ENCODE measurements around the gene CCDC150. TPM values are rescaled to one million over a fixed set of nuclear protein-coding genes. Genes with fewer than 3 reads are reported as not detected.
A peak's percentile ranks its signal among the peaks of the same experiment; 100 is the strongest.

Gene CCDC150
- total and polyA plus RNA-seq, 2 donors (not counting 1 experiment from before 2014, with no cell fraction given) = 0.70 to 4.9 TPM

DNA sequence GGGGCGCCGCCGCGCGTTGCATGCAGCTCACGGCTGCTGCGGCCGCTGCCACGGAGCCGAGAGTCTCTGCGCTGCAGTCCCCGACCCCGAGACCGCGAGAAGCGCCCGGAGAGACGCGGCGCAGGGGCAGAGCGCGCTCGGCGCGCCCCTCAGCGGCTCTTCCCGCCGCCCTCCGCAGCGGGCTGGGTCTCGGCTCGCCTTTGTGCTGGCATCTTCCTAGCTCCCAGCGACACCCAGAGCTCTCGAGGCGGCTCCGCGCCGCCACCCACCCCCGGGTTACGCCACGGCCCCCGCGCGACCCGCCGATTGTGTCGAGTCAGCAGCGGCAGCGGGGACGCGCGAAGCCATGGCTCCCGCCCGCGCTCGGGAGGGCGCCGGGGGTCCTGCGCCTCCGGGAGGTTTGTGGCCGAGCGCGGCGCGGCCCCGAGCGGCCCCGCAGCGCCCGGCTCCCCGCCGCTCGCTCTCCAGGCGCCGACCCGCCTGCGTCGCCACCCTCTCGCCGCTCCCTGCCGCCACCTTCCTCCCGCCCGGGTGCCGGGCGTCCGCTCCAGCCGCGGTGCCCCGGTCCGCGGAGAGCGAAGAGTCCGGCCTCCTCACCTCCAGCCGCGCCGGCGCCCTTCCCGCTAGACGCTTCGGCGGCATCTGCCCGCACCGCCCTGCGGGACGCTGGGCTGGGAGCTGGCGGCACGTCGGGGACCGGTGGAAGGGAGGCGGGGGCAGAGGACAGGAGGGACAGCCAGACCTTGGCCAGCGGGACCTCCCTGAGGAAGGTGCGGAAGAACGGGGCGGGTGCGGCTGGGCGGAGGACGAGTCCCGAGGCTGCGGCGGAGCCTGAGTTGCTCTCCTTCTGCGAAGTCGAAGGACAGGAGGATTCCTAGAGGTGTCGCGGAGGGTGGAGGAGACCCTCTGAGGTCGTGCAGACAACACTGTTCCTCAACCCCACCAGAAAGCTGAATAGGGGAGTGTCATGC, 46.3 kb upstream of the CCDC150 start, which contains the start of gene HECW2:
HECW2 (minus strand) TSS at position 644 of the 971 bp plus-strand sequence.
- H3K4me1 ChIP-seq (ENCODE audit: control insufficient read depth in 2 of 2, insufficient read depth in 2 of 2, low read length in 2 of 2) = peaks cover 8 to 11% of the 10 kb centered on the region in 2 donors
- TF ChIP-seq, protein P1, sequence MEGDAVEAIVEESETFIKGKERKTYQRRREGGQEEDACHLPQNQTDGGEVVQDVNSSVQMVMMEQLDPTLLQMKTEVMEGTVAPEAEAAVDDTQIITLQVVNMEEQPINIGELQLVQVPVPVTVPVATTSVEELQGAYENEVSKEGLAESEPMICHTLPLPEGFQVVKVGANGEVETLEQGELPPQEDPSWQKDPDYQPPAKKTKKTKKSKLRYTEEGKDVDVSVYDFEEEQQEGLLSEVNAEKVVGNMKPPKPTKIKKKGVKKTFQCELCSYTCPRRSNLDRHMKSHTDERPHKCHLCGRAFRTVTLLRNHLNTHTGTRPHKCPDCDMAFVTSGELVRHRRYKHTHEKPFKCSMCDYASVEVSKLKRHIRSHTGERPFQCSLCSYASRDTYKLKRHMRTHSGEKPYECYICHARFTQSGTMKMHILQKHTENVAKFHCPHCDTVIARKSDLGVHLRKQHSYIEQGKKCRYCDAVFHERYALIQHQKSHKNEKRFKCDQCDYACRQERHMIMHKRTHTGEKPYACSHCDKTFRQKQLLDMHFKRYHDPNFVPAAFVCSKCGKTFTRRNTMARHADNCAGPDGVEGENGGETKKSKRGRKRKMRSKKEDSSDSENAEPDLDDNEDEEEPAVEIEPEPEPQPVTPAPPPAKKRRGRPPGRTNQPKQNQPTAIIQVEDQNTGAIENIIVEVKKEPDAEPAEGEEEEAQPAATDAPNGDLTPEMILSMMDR (IDR thresholded peaks at IDR 0.05) = no peak
- TF ChIP-seq EZH2 (IDR thresholded peaks at IDR 0.05; ENCODE audit: borderline replicate concordance, insufficient read depth, low read depth, low read length, poor library complexity, severe bottlenecking) = no peak
- Mint-ChIP-seq H3K9me3 (ENCODE audit: insufficient read depth) (no peaks in the 10 kb centered on the region), H3K4me3 (peak within 1 kb of the TSS; percentile 85), H3K4me1 (peaks cover 12% of the 10 kb centered on the region), H3K27me3 (peaks cover 67% of the 10 kb centered on the region), H3K27ac (no peak within 1 kb of the TSS)
- 2% methylated on average over 121 of the region's 125 CpGs for WGBS (ENCODE audit: insufficient coverage)
- CTCF ChIA-PET = no interaction called here
- H3K9me3 ChIP-seq (ENCODE audit: control extremely low read depth in 1 of 3, control insufficient read depth in 2 of 3, insufficient read depth in 1 of 3, low read length in 2 of 3) = peaks cover 0 to 2% (median 0%) of the 10 kb centered on the region in 3 donors
- POLR2A ChIA-PET = no interaction called here
- no peaks in the 10 kb centered on the region for H4K20me1 ChIP-seq (ENCODE audit: control insufficient read depth, insufficient read depth, low read length, poor library complexity, severe bottlenecking)
- no peak for ATAC-seq (ENCODE audit: low read depth)
- intact Hi-C loops (cut with micrococcal nuclease) = no loop called here
- H2AFZ ChIP-seq (ENCODE audit: insufficient read depth, low read depth, low read length, poor library complexity, severe bottlenecking) = peak within 1 kb of the TSS; percentile 47
- no peak within 1 kb of the TSS for H3K27ac ChIP-seq (ENCODE audit: low read length in 2 of 2)
- no peaks in the 10 kb centered on the region for H3K79me2 ChIP-seq (ENCODE audit: control insufficient read depth, insufficient read depth, low read length)
- peak; percentile 14 for DNase-seq
- H3K36me3 ChIP-seq (replicated peaks in 1 of 2; ENCODE audit: control extremely low read depth in 1 of 2, control insufficient read depth in 1 of 2, extremely low read depth in 1 of 2, insufficient read depth in 2 of 2, low read length in 1 of 2) = no peaks in the 10 kb centered on the region
- peak within 1 kb of the TSS in 3 of 5 experiments; percentile 21 to 46 (median 43) for H3K4me3 ChIP-seq (ENCODE audit: control extremely low read depth in 1 of 5, extremely low read depth in 1 of 5, insufficient read depth in 1 of 5, low read depth in 2 of 5, low read length in 4 of 5)
- peak within 1 kb of the TSS; percentile 71 for H3K4me2 ChIP-seq (replicated peaks; ENCODE audit: low read depth, low read length, poor library complexity, severe bottlenecking)
- peak within 1 kb of the TSS; percentile 43 for H3K9ac ChIP-seq (ENCODE audit: low read length)
- peaks cover 0 to 60% (median 23%) of the 10 kb centered on the region in 4 experiments for H3K27me3 ChIP-seq (replicated peaks in 1 of 4; ENCODE audit: control extremely low read depth in 1 of 4, control insufficient read depth in 3 of 4, insufficient read depth in 4 of 4, low read length in 3 of 4)

DNA sequence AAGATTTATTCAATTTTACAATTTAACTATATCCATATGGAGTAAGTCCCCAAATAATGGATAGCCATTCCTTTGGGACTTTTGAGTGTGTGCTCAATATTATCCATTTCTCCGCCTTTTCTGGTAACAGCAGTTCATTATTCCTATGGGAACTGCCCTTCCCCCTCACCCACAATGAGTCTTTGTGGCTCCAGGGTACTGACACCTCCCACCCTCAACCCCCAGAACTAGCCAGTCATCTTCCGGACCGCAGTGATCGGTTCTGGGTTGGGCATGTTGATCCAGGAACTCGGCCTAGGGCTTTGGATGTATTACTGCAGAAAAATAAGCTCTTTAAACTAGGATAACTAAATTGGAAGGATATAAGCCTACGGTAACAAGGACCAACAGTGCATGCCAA, 45.4 kb upstream of the CCDC150 start:
- peaks cover 0 to 56% (median 23%) of the 10 kb centered on the region in 4 experiments for H3K27me3 ChIP-seq (replicated peaks in 1 of 4; ENCODE audit: control extremely low read depth in 1 of 4, control insufficient read depth in 3 of 4, insufficient read depth in 4 of 4, low read length in 3 of 4)
- H3K4me3 Mint-ChIP-seq = peak overlapping the region; percentile 32
- H3K4me1 ChIP-seq (ENCODE audit: control insufficient read depth in 2 of 2, insufficient read depth in 2 of 2, low read length in 2 of 2) = peaks cover 8 to 11% of the 10 kb centered on the region in 2 donors
- peaks cover 0 to 2% (median 0%) of the 10 kb centered on the region in 3 donors for H3K9me3 ChIP-seq (ENCODE audit: control extremely low read depth in 1 of 3, control insufficient read depth in 2 of 3, insufficient read depth in 1 of 3, low read length in 2 of 3)
- ATAC-seq (ENCODE audit: low read depth) (no peak), DNase-seq (no peak)
- no peak overlapping the region for H3K27ac ChIP-seq (ENCODE audit: low read length in 2 of 2)
- no peaks in the 10 kb centered on the region for H3K9me3 Mint-ChIP-seq (ENCODE audit: insufficient read depth)
- POLR2A ChIA-PET = no interaction called here
- no peak overlapping the region for H3K4me2 ChIP-seq (replicated peaks; ENCODE audit: low read depth, low read length, poor library complexity, severe bottlenecking)
- H3K4me1 Mint-ChIP-seq = peaks cover 12% of the 10 kb centered on the region
- H2AFZ ChIP-seq (ENCODE audit: insufficient read depth, low read depth, low read length, poor library complexity, severe bottlenecking) = no peak overlapping the region
- intact Hi-C loops (cut with micrococcal nuclease) = no loop called here
- H4K20me1 ChIP-seq (ENCODE audit: control insufficient read depth, insufficient read depth, low read length, poor library complexity, severe bottlenecking) = no peaks in the 10 kb centered on the region
- H3K27me3 Mint-ChIP-seq = peaks cover 61% of the 10 kb centered on the region
- no peak overlapping the region for H3K27ac Mint-ChIP-seq
- no peaks in the 10 kb centered on the region for H3K79me2 ChIP-seq (ENCODE audit: control insufficient read depth, insufficient read depth, low read length)
- 80% methylated on average over 1 of the region's 6 CpGs for WGBS (ENCODE audit: insufficient coverage)
- CTCF ChIA-PET = no interaction called here
- no peak overlapping the region for H3K4me3 ChIP-seq (ENCODE audit: control extremely low read depth in 1 of 5, extremely low read depth in 1 of 5, insufficient read depth in 1 of 5, low read depth in 2 of 5, low read length in 4 of 5)
- TF ChIP-seq EZH2 (IDR thresholded peaks at IDR 0.05; ENCODE audit: borderline replicate concordance, insufficient read depth, low read depth, low read length, poor library complexity, severe bottlenecking) = no peak
- TF ChIP-seq, protein P1 (IDR thresholded peaks at IDR 0.05) = no peak
- H3K9ac ChIP-seq (ENCODE audit: low read length) = no peak overlapping the region
- no peaks in the 10 kb centered on the region for H3K36me3 ChIP-seq (replicated peaks in 1 of 2; ENCODE audit: control extremely low read depth in 1 of 2, control insufficient read depth in 1 of 2, extremely low read depth in 1 of 2, insufficient read depth in 2 of 2, low read length in 1 of 2)

Measured in B cell (primary cell).